Osteoblast (primary cell): Measurements from ENCODE around the gene ABCA13. TPM values are rescaled to one million over a fixed set of nuclear protein-coding genes. Genes with fewer than 3 reads are reported as not detected.

Source experiments
- DNase-seq: peaks from one replicate; pipeline ENCODE4 v3.0.0; 2011; ENCODE audit warnings: low spot score, mixed read lengths; ENCODE audit not compliant: insufficient read length; ENCODE audit errors: missing footprints
- H2AFZ ChIP-seq: 2 replicates; pipeline ENCODE4 v1.6.0; 2011; ENCODE audit warnings: mild to moderate bottlenecking, low read length
- H3K27ac ChIP-seq: 2 replicates; pipeline ENCODE4 v1.5.1; 2011; ENCODE audit warnings: mild to moderate bottlenecking, low read depth, low read length, moderate library complexity
- H3K27me3 ChIP-seq: 2 replicates; pipeline ENCODE4 v1.6.0; 2012; ENCODE audit warnings: mild to moderate bottlenecking, control low read depth, inconsistent platforms, low read length, moderate library complexity; ENCODE audit not compliant: insufficient read depth
- H3K36me3 ChIP-seq: 2 replicates; pipeline ENCODE4 v1.5.1; 2011; ENCODE audit warnings: mild to moderate bottlenecking, low read length, control low read depth, moderate library complexity; ENCODE audit not compliant: insufficient read depth
- H3K4me1 ChIP-seq: 2 replicates; pipeline ENCODE4 v1.5.1; 2011; ENCODE audit warnings: mild to moderate bottlenecking, low read length, control low read depth, moderate library complexity; ENCODE audit not compliant: insufficient read depth
- H3K4me2 ChIP-seq: 2 replicates; pipeline ENCODE4 v1.6.0; 2011; ENCODE audit warnings: mild to moderate bottlenecking, low read length; ENCODE audit not compliant: insufficient read depth
- H3K4me3 ChIP-seq: fragments of 200-600 bp; sonication (generic); 3 replicates; pipeline ENCODE4 v1.5.1; 2012; ENCODE audit warnings: mild to moderate bottlenecking, low read length, inconsistent platforms; ENCODE audit not compliant: insufficient read depth
- H3K79me2 ChIP-seq: 2 replicates; pipeline ENCODE4 v1.6.0; 2012; ENCODE audit warnings: mild to moderate bottlenecking, low read length, control low read depth, inconsistent platforms; ENCODE audit not compliant: insufficient read depth
- H3K9me3 ChIP-seq: 2 replicates; pipeline ENCODE4 v1.5.1; 2011; ENCODE audit warnings: low read depth, low read length, control low read depth
- H4K20me1 ChIP-seq: 2 replicates; pipeline ENCODE4 v1.6.0; 2012; ENCODE audit warnings: mild to moderate bottlenecking, low read length, control low read depth; ENCODE audit not compliant: insufficient read depth
- CTCF ChIP-seq: IDR thresholded peaks from 2 replicates; pipeline ENCODE4 v1.5.1; 2011; ENCODE audit warnings: mild to moderate bottlenecking, low read depth, low read length, moderate library complexity; ENCODE audit errors: extremely low read depth
- total RNA-seq: library from RNA; depleted of rRNA; stranded (reverse); fragments of >200 nt; gene quantifications from 2 replicates; pipeline ENCODE4 v1.2.3, GENCODE V29; 2012

ABCA13 gene
- total RNA-seq, 1 donor, result 3.6 TPM

- Histone ChIP-seq H3K27ac (no peak overlapping the region), H3K4me1 (no peaks in the 10 kb centered on the region), H3K36me3 (no peaks in the 10 kb centered on the region), H3K79me2 (no peaks in the 10 kb centered on the region), H2AFZ (no peak overlapping the region), H3K4me2 (no peak overlapping the region), H3K4me3 (no peak overlapping the region), H3K9me3 (no peaks in the 10 kb centered on the region), H4K20me1 (no peaks in the 10 kb centered on the region), H3K27me3 (no peaks in the 10 kb centered on the region)
- no peak for DNase-seq
- TF ChIP-seq CTCF, result no peak
Measured at GRCh38 chr7:48610705-48611104, 439.4 kb downstream of the ABCA13 start.

- no peak for DNase-seq
- H3K27me3 ChIP-seq, result no peaks in the 10 kb centered on the region
- no peak overlapping the region for H2AFZ ChIP-seq
- no peaks in the 10 kb centered on the region for H3K36me3 ChIP-seq
- H3K4me3 ChIP-seq, result no peak overlapping the region
- H4K20me1 ChIP-seq, result no peaks in the 10 kb centered on the region
- H3K27ac ChIP-seq, result no peak overlapping the region
- H3K79me2 ChIP-seq, result no peaks in the 10 kb centered on the region
- no peaks in the 10 kb centered on the region for H3K9me3 ChIP-seq
- no peaks in the 10 kb centered on the region for H3K4me1 ChIP-seq
- no peak for TF ChIP-seq CTCF
- H3K4me2 ChIP-seq, result no peak overlapping the region
Measured at GRCh38 chr7:48611993-48612392, 440.7 kb downstream of the ABCA13 start.

- Histone ChIP-seq H3K79me2 (no peaks in the 10 kb centered on the region), H3K4me3 (no peak overlapping the region), H4K20me1 (no peaks in the 10 kb centered on the region), H3K4me1 (no peaks in the 10 kb centered on the region), H3K9me3 (no peaks in the 10 kb centered on the region), H3K4me2 (no peak overlapping the region), H3K27ac (no peak overlapping the region), H2AFZ (no peak overlapping the region), H3K27me3 (no peaks in the 10 kb centered on the region), H3K36me3 (no peaks in the 10 kb centered on the region)
- DNase-seq, result no peak
- no peak for TF ChIP-seq CTCF
Measured at GRCh38 chr7:48617508-48617907, 446.2 kb downstream of the ABCA13 start.

GRCh38 chr7:48617993-48618392 is 446.7 kb downstream of the ABCA13 start:
- Histone ChIP-seq H3K4me2 (no peak overlapping the region), H3K9me3 (no peaks in the 10 kb centered on the region), H3K4me3 (no peak overlapping the region), H3K27ac (no peak overlapping the region), H2AFZ (no peak overlapping the region), H3K79me2 (no peaks in the 10 kb centered on the region), H3K4me1 (no peaks in the 10 kb centered on the region), H3K36me3 (no peaks in the 10 kb centered on the region), H3K27me3 (no peaks in the 10 kb centered on the region), H4K20me1 (no peaks in the 10 kb centered on the region)
- TF ChIP-seq CTCF, result no peak
- DNase-seq, result no peak
